GM19324 (cell line): ENCODE data around the gene MAP2K5.

Experiments
- ATAC-seq: cut with Tn5 transposase; IDR thresholded peaks from one replicate; pipeline ENCODE4 v1.9.1; 2021; ENCODE audit warnings: mild to moderate bottlenecking, moderate library complexity; ENCODE audit not compliant: unreplicated experiment, low FRiP score

Gene MAP2K5

DNA sequence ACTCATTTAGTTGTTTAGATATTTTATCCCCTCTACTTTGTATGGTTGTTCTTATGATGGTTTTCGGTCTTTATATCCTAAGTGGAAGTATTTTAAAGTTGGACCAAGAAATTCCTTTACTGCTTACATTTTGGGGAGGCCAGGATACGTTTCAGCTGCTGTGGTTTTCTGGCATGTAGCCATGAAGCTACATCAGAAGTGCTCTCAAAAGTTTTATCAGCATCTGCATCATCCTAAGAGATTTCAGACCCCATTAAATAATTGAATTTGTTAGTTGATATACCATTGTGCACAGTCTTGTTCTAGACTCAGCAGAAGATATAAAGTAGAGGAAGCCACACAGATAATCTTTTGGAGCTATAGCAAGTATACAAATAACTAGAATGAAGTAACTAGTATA is 232.7 kb downstream of the MAP2K5 start:
- ATAC-seq, result no peak

DNA sequence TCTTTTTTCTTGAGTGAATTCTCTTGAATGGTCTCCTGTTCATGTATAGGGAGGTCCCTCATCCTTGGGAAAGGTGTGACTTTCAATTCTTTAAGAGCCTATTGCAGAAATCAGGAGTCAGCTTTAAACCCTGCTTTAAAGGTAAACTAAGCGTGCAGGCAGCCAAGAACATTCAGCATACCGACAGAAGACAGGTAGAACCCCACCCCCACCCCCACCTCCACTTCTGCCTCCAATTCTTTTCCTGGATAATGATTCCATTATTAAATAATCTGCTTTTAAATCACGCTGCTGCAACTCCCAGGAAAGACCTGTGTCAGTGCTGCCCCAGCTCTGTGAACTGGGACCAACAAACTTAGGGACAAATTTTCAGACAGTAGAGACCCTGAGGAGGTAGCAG is 233.5 kb downstream of the MAP2K5 start:
- no peak for ATAC-seq

DNA sequence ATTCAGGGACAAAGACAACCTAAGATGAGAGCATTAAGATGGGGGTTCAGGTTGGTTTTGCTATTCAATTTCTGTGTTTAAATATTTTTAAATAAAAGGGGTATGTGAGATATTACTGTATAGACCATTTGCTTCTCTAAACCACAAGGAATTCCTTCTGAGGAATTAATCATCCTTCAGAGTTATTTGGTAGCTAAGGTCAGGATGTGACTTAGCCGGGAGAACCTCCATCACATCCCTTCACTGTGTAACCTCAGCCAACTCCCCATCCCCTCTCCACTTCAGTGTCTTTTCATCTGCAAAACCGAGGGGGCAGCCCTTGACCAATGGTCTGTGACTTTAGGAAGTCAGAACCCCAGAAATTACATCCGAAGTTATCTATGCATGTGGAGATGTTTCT is 234.1 kb downstream of the MAP2K5 start:
- no peak for ATAC-seq

DNA sequence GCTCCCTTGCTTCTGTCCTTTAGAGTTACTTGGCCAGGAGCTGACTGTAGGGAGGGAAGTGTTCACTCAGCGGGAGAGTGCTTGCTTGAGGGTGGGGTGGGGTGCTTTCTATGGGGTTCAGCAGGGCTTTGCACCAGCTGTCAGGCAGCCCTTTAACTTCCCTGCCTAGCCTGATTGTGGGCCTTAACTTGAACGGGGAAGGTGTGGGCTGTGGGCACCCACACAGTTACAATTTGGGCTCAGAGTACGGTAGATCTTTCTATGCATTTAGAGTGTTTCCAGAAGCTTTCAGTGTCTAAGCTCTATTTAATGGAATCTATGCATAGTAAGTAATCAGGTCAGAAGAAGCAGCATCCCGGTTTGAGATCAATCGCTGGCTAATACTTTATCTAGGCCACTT is 234.6 kb downstream of the MAP2K5 start:
- ATAC-seq, result no peak

DNA sequence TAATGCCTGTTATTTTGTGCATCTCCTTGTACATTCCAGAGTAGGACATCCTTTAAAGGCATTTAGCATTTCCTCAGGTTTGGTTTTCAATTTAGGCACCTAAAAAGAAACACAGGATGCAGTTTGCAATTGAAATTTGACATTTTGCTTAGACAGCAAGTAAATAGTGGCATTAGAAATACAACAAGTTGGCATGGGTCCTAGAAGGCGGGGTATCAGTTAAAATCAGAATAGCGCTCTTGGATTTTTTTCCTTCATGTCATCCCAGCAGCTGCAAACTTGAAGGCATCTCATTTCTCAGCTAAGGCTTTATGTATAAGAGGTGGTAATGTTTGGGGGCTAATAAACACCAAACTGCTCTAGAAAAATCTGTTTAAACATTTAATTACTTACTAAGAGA is 235.3 kb downstream of the MAP2K5 start:
- ATAC-seq, result no peak

DNA sequence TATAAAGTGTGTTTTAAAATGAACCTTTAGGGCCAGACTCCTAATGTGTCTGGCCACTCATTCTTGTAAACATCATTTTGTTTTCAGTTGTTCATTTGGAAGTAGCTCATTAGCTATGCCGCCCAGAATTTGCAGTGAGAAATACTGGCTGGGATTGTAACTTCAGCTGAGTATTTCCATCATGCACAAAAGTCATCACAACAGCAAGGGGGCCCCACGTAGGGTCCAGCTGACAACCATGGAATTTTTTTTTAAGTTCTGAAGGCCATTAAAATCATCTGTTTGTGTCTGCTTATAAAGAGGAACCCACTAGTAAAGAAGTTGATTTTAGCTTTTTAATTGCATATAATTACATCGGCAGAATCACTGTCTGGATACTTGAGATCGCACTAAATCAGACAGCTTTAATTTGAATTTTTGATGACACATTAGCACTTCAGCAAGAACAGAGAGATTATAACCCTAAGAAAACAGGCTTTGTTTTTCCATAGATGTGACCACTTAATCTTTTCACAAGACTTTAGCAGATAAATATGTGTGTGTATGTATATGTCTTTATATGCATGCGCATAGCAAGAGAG is 236.6 kb downstream of the MAP2K5 start:
- no peak for ATAC-seq

DNA sequence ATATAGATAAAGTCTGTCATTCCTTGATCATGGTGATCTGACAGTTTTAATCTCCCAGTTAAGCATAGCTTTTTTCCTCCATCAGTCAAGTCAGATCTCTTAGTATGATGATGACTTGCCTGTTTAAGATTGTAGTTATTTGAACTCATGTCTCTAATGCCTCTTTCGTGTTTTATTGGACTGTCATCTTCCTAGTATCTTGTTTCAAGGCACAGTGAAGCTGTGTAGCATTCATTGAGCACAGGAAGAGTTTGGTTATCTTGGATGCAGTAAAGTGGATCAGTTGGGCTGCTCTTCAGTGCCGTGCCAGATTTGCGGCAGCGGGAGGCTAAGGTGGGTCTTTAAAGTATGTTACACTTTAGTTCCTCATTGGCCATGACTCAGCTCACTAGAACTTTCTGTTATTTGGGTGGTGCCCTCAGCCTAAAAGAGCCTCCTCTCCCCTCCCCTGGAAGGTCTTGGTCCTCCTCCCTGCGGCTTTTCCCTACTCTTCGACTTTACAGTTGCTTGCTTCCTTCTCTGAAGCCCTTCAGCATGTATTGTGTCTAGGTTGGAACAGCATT is 237.1 kb downstream of the MAP2K5 start:
- no peak for ATAC-seq

DNA sequence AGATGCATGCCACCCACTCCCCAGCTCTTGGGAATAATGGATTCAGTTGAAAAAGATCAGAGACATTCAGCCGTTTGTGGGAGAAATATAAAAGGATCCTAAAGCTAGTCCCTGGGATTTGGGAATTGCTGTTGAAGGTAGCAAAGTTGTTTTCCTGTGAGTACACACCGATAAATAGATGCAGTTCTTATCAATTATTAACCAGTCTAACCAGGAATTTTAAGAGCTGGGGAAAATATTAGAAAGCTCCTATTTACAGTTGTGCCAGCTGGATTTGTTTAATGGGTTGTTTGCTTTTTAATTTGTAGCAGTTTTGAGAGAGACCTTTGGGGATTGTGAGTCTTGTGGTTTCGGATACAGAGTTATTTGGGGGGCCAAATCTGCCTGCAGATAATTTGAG is 238.6 kb downstream of the MAP2K5 start:
- no peak for ATAC-seq

DNA sequence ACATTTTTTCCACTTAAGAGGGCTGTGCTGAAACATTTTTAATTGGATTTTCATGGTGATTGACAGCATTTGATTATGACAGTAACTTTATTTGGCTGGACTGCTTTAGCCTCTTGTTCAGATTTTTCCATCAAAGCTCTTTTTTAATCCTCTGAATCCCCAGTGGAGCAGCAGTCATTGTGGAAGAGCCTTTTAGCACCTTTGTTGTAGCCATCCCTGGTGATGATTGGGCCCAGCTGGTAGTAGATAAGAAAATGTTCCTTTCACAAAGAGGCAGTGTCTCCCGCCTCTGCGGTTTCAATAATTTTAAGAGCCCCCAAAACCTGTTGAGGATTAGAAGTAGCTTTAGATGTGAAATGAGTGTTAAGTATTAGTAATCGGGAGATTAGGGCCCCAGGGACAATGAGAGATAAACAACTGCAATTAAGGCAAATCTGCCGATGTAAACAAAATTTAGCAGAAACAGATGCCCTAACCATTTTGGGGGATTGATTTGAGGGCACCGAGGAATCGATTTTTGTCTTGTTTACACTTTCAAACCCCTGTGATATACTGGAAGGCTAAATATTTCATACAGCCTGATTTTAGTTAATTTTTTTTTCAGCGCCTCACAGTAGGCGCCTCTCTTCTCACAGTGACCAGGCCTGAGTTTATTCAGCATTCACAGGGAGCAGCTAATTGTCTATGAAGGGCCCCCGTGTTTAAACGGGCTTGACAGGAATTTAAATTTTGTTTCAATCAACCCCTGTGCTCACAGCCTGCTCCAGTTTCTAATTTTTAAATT is 239.6 kb downstream of the MAP2K5 start:
- ATAC-seq, result no peak

DNA sequence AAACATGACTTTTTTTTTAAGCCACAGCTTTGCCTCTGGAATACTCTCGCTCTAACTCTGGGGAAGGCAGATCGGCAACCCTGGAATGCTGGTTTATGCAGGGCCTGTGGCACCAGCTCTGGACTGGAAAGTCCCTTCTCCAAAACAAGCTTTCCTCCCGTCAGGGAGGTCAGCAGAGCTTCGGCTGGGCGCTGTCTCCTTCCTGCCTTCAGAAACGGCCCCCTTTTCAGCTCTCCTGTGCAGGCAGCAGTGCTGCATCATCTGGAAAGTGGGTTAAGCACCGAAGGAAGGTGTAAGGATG is 240.1 kb downstream of the MAP2K5 start:
- ATAC-seq, result no peak

DNA sequence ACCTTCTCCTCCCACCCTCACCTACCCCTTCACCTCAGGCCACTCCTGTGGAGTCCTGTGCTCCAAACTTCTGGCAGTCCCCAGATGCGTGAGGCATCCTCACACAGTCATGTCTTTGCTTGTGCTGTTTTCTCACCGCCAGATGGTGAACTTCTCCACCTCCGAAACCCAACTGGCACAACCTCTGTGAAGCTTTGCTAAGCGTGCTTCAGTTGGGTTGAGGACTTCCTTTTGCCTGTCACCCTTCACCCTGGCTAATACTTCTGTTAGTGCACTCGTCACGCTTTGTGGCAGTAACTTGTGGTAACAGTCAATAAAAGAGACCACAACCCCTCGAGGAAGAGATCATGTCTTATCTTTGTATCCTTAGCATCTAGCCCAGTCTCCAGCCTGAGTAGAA is 240.8 kb downstream of the MAP2K5 start:
- peak; percentile 62 for ATAC-seq

DNA sequence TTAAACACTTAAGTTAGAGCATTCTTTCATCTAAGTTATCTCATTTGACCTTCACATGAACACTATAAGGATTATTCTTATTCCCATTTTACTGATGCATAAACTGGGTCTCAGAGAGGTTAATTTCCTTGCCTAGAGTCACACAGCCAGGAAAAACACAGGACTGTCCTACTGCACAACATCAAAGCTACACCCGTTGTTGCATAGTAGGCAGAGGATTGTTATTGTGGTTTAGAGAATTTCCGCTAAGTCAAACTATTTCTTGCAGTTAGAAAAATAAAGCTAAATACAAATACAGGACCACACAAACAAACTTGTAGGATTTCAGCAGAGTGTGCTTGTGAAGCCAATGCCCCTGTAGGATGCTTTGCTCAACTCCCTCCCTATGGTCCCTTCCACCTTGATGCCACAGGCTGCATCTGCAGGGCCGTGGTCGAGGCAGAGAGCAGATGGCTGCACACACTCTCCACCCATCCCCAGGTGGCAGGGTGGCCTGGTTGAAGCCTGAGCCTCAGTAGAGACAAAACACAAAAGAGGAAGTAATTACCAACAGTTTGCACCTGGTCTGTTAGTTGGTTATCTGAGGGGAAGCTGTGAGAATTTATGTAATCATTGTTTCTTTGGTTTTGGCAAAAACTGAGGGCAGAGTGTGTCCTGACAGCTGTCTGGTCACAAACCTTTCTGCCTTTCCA is 241.7 kb downstream of the MAP2K5 start:
- ATAC-seq, result peak; percentile 83

DNA sequence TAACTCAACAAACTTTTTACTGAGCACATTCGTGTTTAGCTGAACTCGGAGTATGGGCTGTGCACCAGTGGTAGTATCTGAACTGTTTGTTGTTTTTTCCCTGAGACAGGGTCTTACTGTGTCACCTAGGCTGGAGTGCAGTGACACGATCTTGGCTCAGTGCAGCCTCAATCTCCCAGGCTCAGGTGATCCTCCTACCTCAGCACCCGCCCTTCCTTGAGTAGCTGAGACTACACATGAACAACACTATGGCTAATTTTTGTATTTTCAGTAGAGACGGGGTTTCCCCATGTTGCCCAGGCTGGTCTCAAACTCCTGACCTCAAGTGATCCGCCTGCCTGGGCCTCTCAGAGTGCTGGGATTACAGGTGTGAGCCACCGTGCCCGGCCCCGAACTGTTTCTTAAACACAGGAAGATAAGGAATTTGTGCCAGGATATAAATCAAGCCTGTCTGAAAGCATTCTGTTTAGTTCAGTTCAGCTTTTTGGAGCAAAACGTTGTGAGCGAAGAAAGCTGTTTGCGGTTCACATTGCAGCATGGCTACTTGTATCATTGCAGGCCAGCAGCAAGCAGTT is 242.4 kb downstream of the MAP2K5 start:
- peak; percentile 11 for ATAC-seq

DNA sequence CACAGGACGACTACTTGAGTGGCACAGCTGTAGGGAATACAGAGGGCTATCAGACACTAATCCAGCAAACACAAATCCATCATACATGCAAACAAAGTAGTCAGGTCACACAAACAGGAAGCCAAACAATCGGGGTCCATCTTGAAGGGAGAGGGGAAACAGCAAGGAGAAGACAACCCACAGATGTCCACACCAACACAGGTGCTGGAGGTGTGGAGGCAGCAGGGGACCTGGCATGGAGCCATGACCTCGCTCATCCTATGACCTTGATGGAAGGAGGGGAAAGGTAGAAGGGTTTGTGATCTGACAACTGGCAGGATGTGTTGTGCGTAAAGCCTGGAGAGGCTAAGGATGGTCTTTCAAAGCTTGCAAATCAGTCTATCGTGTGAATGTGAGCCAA is 242.9 kb downstream of the MAP2K5 start:
- no peak for ATAC-seq

DNA sequence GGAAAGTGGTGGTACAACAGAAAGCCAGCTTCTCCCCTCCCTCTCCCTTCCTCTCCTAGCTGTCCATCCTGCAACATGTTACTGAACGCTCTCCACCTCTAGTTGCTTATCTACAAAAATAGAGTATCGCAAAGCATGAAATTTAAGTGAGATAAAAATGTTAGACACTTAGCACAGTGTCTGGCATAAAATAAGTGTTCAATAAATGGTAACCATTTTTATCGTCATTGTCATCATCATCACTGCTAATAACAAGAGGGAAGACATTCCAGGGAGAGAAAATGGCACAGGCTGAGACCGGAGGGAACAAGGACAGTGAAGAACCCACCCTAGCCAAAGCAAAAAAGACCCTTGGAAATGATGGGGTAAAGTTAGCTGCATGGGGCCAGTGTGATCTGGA is 244.1 kb downstream of the MAP2K5 start:
- no peak for ATAC-seq

DNA sequence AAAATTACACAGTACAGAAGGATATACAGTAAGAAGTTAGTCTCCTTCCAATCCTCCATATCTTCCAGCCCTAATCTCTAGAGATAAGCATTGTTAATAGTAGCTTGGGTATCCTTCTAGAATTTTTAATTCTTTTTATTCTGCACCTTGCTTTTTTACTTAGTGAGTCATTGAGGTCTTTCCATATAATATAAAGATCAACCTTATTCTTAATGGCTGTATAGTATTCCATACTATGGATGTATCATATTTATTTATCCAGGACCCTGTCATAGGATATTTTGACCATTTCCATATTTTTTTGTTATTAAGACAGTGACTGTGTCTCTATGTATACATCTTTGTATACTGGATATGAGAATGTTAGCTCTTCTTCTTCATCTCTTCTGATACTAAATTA is 246.5 kb downstream of the MAP2K5 start:
- ATAC-seq, result no peak

DNA sequence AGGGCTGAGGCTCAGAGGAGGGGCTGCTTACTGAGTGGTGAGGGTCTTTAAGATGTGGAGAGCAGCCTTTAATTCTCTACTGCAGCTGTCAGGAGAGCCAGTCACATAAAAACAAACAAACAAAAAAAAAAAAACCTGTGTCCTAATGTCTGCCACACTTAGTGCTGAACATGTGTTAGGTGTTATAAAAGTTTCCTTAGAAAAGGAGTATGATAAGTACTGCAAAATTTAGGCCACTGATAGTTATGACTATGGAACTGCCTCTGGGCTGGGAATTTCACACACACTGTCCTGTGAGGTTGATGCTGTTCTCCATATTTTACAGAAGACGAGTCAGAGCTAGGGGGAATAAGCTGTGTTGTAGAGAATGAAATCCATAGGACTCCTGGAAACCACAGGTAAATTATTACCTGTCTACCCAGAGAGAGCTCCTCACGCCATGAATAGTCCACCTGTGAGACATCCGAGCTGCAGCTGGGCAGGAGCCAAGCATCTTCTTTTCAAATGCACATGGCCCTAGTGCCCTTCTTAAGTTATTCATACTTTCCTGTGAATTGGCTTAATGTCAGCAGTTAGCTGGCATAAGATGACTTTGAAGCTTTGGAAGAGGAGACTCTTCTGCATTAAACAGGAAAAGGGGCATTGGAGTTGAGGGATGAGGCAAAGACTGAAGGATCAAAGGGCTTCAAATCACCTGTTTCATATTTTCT is 248.3 kb downstream of the MAP2K5 start:
- ATAC-seq, result no peak

DNA sequence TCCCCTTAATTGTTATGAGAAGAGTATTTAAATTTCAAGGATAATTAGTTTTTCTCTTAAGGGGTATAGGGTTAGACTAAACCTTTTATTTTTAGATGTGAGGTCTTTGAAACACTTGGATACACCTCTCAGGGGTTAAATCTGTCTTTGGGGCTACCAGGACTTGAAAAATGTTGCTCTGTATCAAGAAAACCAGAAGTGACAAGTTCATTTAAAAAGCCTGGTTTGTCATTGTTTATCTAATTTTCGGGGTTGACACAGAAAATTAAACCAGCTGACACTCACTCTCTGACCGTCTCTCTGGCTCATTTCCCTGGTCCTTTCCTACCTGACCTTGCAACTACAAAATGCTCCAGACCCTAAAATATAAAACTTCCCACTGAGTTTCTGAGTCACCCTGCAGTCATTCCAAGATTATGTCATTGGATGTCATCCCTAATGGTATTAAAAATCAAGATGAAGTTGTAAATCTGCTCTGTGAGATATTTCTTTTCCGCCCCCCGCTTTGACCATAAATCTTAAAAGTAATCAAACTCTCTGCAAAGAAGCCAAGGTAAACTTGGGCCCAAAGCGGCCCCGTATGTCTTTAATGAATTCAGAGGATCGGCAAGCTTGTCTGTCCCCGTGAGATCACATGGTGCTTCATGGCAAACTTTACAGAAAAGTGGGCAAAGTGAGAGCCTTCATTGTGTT is 249.9 kb downstream of the MAP2K5 start:
- no peak for ATAC-seq

DNA sequence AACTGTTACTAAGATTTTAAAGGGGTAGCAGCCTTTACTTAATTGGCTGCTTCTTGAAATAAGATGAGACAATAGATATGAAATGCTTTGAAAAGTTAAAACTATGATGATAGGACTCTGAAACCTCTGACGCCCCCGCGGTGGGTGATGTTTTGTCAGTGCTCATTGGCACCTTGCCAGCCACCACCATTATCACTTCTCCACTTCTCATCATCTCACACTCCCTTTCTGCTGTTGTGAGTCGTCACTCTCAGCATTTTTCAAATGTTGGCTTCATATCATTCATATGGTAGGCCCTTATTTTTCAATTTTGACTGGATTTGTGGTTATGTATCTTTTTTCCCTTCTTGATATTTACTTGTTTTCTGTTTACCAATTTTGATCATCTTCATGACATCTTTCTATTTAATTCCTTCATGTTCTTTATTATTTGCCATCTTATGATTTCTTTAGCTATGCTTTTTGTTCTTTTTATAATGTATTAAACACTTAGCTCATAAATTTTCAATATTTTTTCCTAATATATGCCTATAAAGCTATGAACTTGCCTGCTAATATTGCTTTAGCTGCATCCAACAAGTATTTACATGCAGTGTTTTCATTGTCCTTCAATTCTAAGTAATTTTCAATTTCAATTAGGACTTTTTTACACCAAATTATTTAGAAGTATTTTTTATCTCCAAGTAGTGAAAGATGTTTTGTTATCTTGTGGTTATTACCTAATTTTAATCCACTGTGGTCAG is 252.5 kb downstream of the MAP2K5 start:
- ATAC-seq, result no peak
